HG02884 (cell line): Measurements from ENCODE around the gene FXYD4.
A peak's percentile ranks its signal among the peaks of the same experiment; 100 is the strongest.
"Not testable (repeated sequence)": the region's sequence is repeated elsewhere in the genome, so short reads cannot be mapped to it uniquely, and the experiment has no call there.

ENCODE experiments used
- ATAC-seq: cut with Tn5 transposase; IDR thresholded peaks from one replicate; pipeline ENCODE4 v1.9.1; 2021; ENCODE audit warnings: mild to moderate bottlenecking, moderate library complexity; ENCODE audit not compliant: unreplicated experiment

FXYD4 gene

GRCh38 chr10:43415544-43415943 is 44.1 kb downstream of the FXYD4 start:
- no peak for ATAC-seq

GRCh38 chr10:43417950-43418768 is 46.7 kb downstream of the FXYD4 start:
- ATAC-seq, result no peak

GRCh38 chr10:43419997-43420368 is 48.5 kb downstream of the FXYD4 start:
- ATAC-seq, result peak; percentile 6

GRCh38 chr10:43420369-43421200 is 49.1 kb downstream of the FXYD4 start:
- peak; percentile 83 for ATAC-seq

- ATAC-seq, result no peak
Measured at GRCh38 chr10:43421201-43421507, 49.7 kb downstream of the FXYD4 start.

- ATAC-seq, result no peak
Measured at GRCh38 chr10:43421519-43421918, 50.1 kb downstream of the FXYD4 start.

GRCh38 chr10:43421944-43422343 is 50.5 kb downstream of the FXYD4 start:
- not testable (repeated sequence) for ATAC-seq

GRCh38 chr10:43424416-43424815 is 53.0 kb downstream of the FXYD4 start:
- ATAC-seq, result no peak
